ENCODE measurements around the gene DSTYK.

Gene DSTYK

GRCh38 chr1:205141236-205142101, 70.0 kb downstream of the DSTYK start:
- H3K4me1 ChIP-seq (ENCODE audit: control insufficient read depth, insufficient read depth, low read length), result peaks cover 34% of the 10 kb centered on the region
- H3K9ac ChIP-seq (ENCODE audit: low read length), result peak overlapping the region; percentile 48
- peaks cover 4% of the 10 kb centered on the region for H3K36me3 ChIP-seq (ENCODE audit: control insufficient read depth, insufficient read depth, low read length, severe bottlenecking)
- peak; percentile 92 for DNase-seq (ENCODE audit: low read depth)
- no peaks in the 10 kb centered on the region for H3K27me3 ChIP-seq (replicated peaks; ENCODE audit: control insufficient read depth, insufficient read depth, low read length)
- H3K9me3 ChIP-seq (ENCODE audit: control insufficient read depth, low read length), result no peaks in the 10 kb centered on the region
- peak overlapping the region; percentile 35 for H3K4me3 ChIP-seq (ENCODE audit: low read length)

- Histone ChIP-seq H3K4me3 (ENCODE audit: low read length) (no peak overlapping the region), H3K9ac (ENCODE audit: low read length) (no peak overlapping the region), H3K27me3 (replicated peaks; ENCODE audit: control insufficient read depth, insufficient read depth, low read length) (no peaks in the 10 kb centered on the region), H3K4me1 (ENCODE audit: control insufficient read depth, insufficient read depth, low read length) (peaks cover 31% of the 10 kb centered on the region), H3K36me3 (ENCODE audit: control insufficient read depth, insufficient read depth, low read length, severe bottlenecking) (no peaks in the 10 kb centered on the region), H3K9me3 (ENCODE audit: control insufficient read depth, low read length) (no peaks in the 10 kb centered on the region)
- DNase-seq (ENCODE audit: low read depth), result no peak
These were observed 71.4 kb downstream of the DSTYK start for GRCh38 chr1:205140113-205140512.

- H3K36me3 ChIP-seq (ENCODE audit: control insufficient read depth, insufficient read depth, low read length, severe bottlenecking), result no peaks in the 10 kb centered on the region
- no peak for DNase-seq (ENCODE audit: low read depth)
- no peaks in the 10 kb centered on the region for H3K9me3 ChIP-seq (ENCODE audit: control insufficient read depth, low read length)
- H3K4me1 ChIP-seq (ENCODE audit: control insufficient read depth, insufficient read depth, low read length), result peaks cover 13% of the 10 kb centered on the region
- H3K27me3 ChIP-seq (replicated peaks; ENCODE audit: control insufficient read depth, insufficient read depth, low read length), result no peaks in the 10 kb centered on the region
- H3K9ac ChIP-seq (ENCODE audit: low read length), result no peak overlapping the region
- no peak overlapping the region for H3K4me3 ChIP-seq (ENCODE audit: low read length)
These were observed 73.6 kb downstream of the DSTYK start for GRCh38 chr1:205137901-205138300.

GRCh38 chr1:205133287-205133686, 78.2 kb downstream of the DSTYK start:
- Histone ChIP-seq H3K9me3 (ENCODE audit: control insufficient read depth, low read length) (no peaks in the 10 kb centered on the region), H3K4me1 (ENCODE audit: control insufficient read depth, insufficient read depth, low read length) (no peaks in the 10 kb centered on the region), H3K36me3 (ENCODE audit: control insufficient read depth, insufficient read depth, low read length, severe bottlenecking) (no peaks in the 10 kb centered on the region), H3K9ac (ENCODE audit: low read length) (no peak overlapping the region), H3K27me3 (replicated peaks; ENCODE audit: control insufficient read depth, insufficient read depth, low read length) (no peaks in the 10 kb centered on the region), H3K4me3 (ENCODE audit: low read length) (no peak overlapping the region)
- DNase-seq (ENCODE audit: low read depth), result no peak

GRCh38 chr1:205129447-205130029, 82.0 kb downstream of the DSTYK start:
- Histone ChIP-seq H3K4me3 (ENCODE audit: low read length) (no peak overlapping the region), H3K4me1 (ENCODE audit: control insufficient read depth, insufficient read depth, low read length) (no peaks in the 10 kb centered on the region), H3K9ac (ENCODE audit: low read length) (no peak overlapping the region), H3K36me3 (ENCODE audit: control insufficient read depth, insufficient read depth, low read length, severe bottlenecking) (no peaks in the 10 kb centered on the region), H3K27me3 (replicated peaks; ENCODE audit: control insufficient read depth, insufficient read depth, low read length) (no peaks in the 10 kb centered on the region), H3K9me3 (ENCODE audit: control insufficient read depth, low read length) (no peaks in the 10 kb centered on the region)
- no peak for DNase-seq (ENCODE audit: low read depth)

- Histone ChIP-seq H3K27me3 (replicated peaks; ENCODE audit: control insufficient read depth, insufficient read depth, low read length) (no peaks in the 10 kb centered on the region), H3K9me3 (ENCODE audit: control insufficient read depth, low read length) (no peaks in the 10 kb centered on the region), H3K4me1 (ENCODE audit: control insufficient read depth, insufficient read depth, low read length) (no peaks in the 10 kb centered on the region), H3K9ac (ENCODE audit: low read length) (no peak overlapping the region), H3K4me3 (ENCODE audit: low read length) (no peak overlapping the region), H3K36me3 (ENCODE audit: control insufficient read depth, insufficient read depth, low read length, severe bottlenecking) (no peaks in the 10 kb centered on the region)
- no peak for DNase-seq (ENCODE audit: low read depth)
These were observed 83.5 kb downstream of the DSTYK start for GRCh38 chr1:205128050-205128449.

GRCh38 chr1:205127646-205128045, 83.9 kb downstream of the DSTYK start:
- peaks cover 3% of the 10 kb centered on the region for H3K4me1 ChIP-seq (ENCODE audit: control insufficient read depth, insufficient read depth, low read length)
- no peak overlapping the region for H3K9ac ChIP-seq (ENCODE audit: low read length)
- H3K27me3 ChIP-seq (replicated peaks; ENCODE audit: control insufficient read depth, insufficient read depth, low read length), result no peaks in the 10 kb centered on the region
- H3K4me3 ChIP-seq (ENCODE audit: low read length), result no peak overlapping the region
- H3K9me3 ChIP-seq (ENCODE audit: control insufficient read depth, low read length), result no peaks in the 10 kb centered on the region
- DNase-seq (ENCODE audit: low read depth), result no peak
- H3K36me3 ChIP-seq (ENCODE audit: control insufficient read depth, insufficient read depth, low read length, severe bottlenecking), result no peaks in the 10 kb centered on the region

GRCh38 chr1:205124726-205125125, 86.8 kb downstream of the DSTYK start:
- DNase-seq (ENCODE audit: low read depth), result no peak

GRCh38 chr1:205122489-205122882, 89.0 kb downstream of the DSTYK start:
- peak overlapping the region; percentile 99 for H3K4me3 ChIP-seq (ENCODE audit: low read length)
- H3K36me3 ChIP-seq (ENCODE audit: control insufficient read depth, insufficient read depth, low read length, severe bottlenecking), result peaks cover 6% of the 10 kb centered on the region
- no peak for DNase-seq (ENCODE audit: low read depth)
- H3K27me3 ChIP-seq (replicated peaks; ENCODE audit: control insufficient read depth, insufficient read depth, low read length), result no peaks in the 10 kb centered on the region
- peaks cover 20% of the 10 kb centered on the region for H3K4me1 ChIP-seq (ENCODE audit: control insufficient read depth, insufficient read depth, low read length)
- H3K9me3 ChIP-seq (ENCODE audit: control insufficient read depth, low read length), result no peaks in the 10 kb centered on the region
- peak overlapping the region; percentile 98 for H3K9ac ChIP-seq (ENCODE audit: low read length)

More at GRCh38 chr1:205124726-205125125, 86.8 kb downstream of the DSTYK start:
- Histone ChIP-seq H3K4me3 (ENCODE audit: low read length) (no peak overlapping the region), H3K9ac (ENCODE audit: low read length) (no peak overlapping the region), H3K4me1 (ENCODE audit: control insufficient read depth, insufficient read depth, low read length) (peaks cover 20% of the 10 kb centered on the region), H3K27me3 (replicated peaks; ENCODE audit: control insufficient read depth, insufficient read depth, low read length) (no peaks in the 10 kb centered on the region), H3K36me3 (ENCODE audit: control insufficient read depth, insufficient read depth, low read length, severe bottlenecking) (no peaks in the 10 kb centered on the region), H3K9me3 (ENCODE audit: control insufficient read depth, low read length) (no peaks in the 10 kb centered on the region)

- Histone ChIP-seq H3K27me3 (replicated peaks; ENCODE audit: control insufficient read depth, insufficient read depth, low read length) (no peaks in the 10 kb centered on the region), H3K4me1 (ENCODE audit: control insufficient read depth, insufficient read depth, low read length) (peaks cover 20% of the 10 kb centered on the region), H3K9me3 (ENCODE audit: control insufficient read depth, low read length) (no peaks in the 10 kb centered on the region), H3K9ac (ENCODE audit: low read length) (peak within 1 kb of the TSS; percentile 98), H3K4me3 (ENCODE audit: low read length) (peak within 1 kb of the TSS; percentile 99), H3K36me3 (ENCODE audit: control insufficient read depth, insufficient read depth, low read length, severe bottlenecking) (peaks cover 6% of the 10 kb centered on the region)
- peak; percentile 97 for DNase-seq (ENCODE audit: low read depth)
These were observed 89.6 kb downstream of the DSTYK start, which contains the start of gene RBBP5 for GRCh38 chr1:205121660-205122488. RBBP5 (minus strand) TSS chr1:205121978; CDS start chr1:205121873, 105 bp downstream.

- no peaks in the 10 kb centered on the region for H3K27me3 ChIP-seq (replicated peaks; ENCODE audit: control insufficient read depth, insufficient read depth, low read length)
- H3K36me3 ChIP-seq (ENCODE audit: control insufficient read depth, insufficient read depth, low read length, severe bottlenecking), result peaks cover 18% of the 10 kb centered on the region
- H3K9me3 ChIP-seq (ENCODE audit: control insufficient read depth, low read length), result no peaks in the 10 kb centered on the region
- H3K4me3 ChIP-seq (ENCODE audit: low read length), result no peak overlapping the region
- DNase-seq (ENCODE audit: low read depth), result no peak
- no peak overlapping the region for H3K9ac ChIP-seq (ENCODE audit: low read length)
- H3K4me1 ChIP-seq (ENCODE audit: control insufficient read depth, insufficient read depth, low read length), result peaks cover 20% of the 10 kb centered on the region
These were observed 92.8 kb downstream of the DSTYK start for GRCh38 chr1:205118752-205119151.
